Stimulated activated CD4-positive, alpha-beta T cell treated with anti-CD3 and anti-CD28 coated beads, TNF-alpha, amount 100 ng/mL, for 4 hours (primary cell): ENCODE measurements around the gene ZNF580.

Experiments
- DNase-seq, 3 experiments: peaks; one replicate each; pipeline ENCODE4 v3.0.0-alpha.2; 2020; ENCODE audit warnings: low read depth in 3 of 3

The ZNF580 gene

GRCh38 chr19:55691561-55692481 is 51.0 kb downstream of the ZNF580 start:
- DNase-seq, result no peak

DNA sequence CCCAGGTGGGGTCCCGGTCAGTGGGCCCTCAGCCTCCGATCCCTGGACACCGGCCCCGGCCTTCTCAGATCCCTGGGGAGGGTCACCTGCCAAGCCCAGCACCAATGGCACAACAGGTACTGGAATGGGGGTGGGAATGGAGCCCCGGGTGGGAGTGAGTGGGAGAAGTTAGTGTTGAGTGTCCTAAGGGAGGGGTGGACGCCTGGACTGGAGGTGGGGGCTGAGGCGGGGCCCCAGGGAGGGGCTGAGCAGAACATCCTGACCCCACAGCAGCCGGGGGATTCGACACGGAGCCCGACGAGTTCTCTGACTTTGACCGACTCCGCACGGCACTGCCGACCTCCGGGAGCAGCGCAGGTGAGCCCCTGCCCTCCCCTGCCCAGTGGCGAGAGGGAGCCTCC is 51.9 kb downstream of the ZNF580 start:
- DNase-seq, result no peak
